Smooth muscle cell (in vitro differentiated cells): ENCODE measurements around the gene PRDM15. TPM values are rescaled to one million over a fixed set of nuclear protein-coding genes. Genes with fewer than 3 reads are reported as not detected.

ENCODE experiments used
- DNase-seq: peaks from one replicate; lab custom pipeline; 2025; ENCODE audit not compliant: unreplicated experiment; lab: John Stamatoyannopoulos, UW
- H2AFZ ChIP-seq: fragments of 200-600 bp; sonication (generic); 2 replicates; pipeline ENCODE4 v1.6.0; 2016; ENCODE audit warnings: antibody characterized with exemption, low read depth, mild to moderate bottlenecking
- H3F3A ChIP-seq: fragments of 200-600 bp; sonication (generic); 2 replicates; pipeline ENCODE4 v1.6.0; 2017; ENCODE audit warnings: antibody characterized with exemption, low read depth
- H3K27ac ChIP-seq: fragments of 200-600 bp; sonication (generic); 2 replicates; pipeline ENCODE4 v1.5.1; 2016; ENCODE audit warnings: low read depth, mild to moderate bottlenecking
- H3K27me3 ChIP-seq: fragments of 200-600 bp; sonication (generic); 2 replicates; pipeline ENCODE4 v1.6.1; 2016; ENCODE audit warnings: low read depth, mild to moderate bottlenecking
- H3K36me3 ChIP-seq: fragments of 200-600 bp; sonication (generic); 2 replicates; pipeline ENCODE4 v1.5.1; 2016; ENCODE audit warnings: low read depth
- H3K4me1 ChIP-seq: fragments of 200-600 bp; sonication (generic); 2 replicates; pipeline ENCODE4 v1.5.1; 2016; ENCODE audit warnings: low read depth
- H3K4me2 ChIP-seq: fragments of 200-600 bp; sonication (generic); 2 replicates; pipeline ENCODE4 v1.6.0; 2016; ENCODE audit warnings: mild to moderate bottlenecking
- H3K4me3 ChIP-seq: fragments of 200-600 bp; sonication (generic); 2 replicates; pipeline ENCODE4 v1.5.1; 2016; ENCODE audit warnings: mild to moderate bottlenecking
- H3K79me2 ChIP-seq: fragments of 200-600 bp; sonication (generic); 2 replicates; pipeline ENCODE4 v1.6.0; 2016; ENCODE audit warnings: low read depth, mild to moderate bottlenecking
- H3K9ac ChIP-seq: fragments of 200-600 bp; sonication (generic); 2 replicates; pipeline ENCODE4 v1.6.0; 2016; ENCODE audit warnings: low read depth
- H3K9me3 ChIP-seq: fragments of 200-600 bp; sonication (generic); replicated peaks from 2 replicates; pipeline ENCODE4 v1.5.1; 2016; ENCODE audit warnings: low read depth
- H4K20me1 ChIP-seq: fragments of 200-600 bp; sonication (generic); 2 replicates; pipeline ENCODE4 v1.6.0; 2016; ENCODE audit warnings: low read depth
- WGBS: methylation state at CpG from one replicate; pipeline ENCODE4 v1.1.7; 2016; ENCODE audit warnings: low lambda C conversion rate; 5-methylcytosine and 5-hydroxymethylcytosine counted together
- polyA plus RNA-seq: library from polyadenylated mRNA; unstranded; fragments of >200 nt; fragmentation: Nextera tagmentation; extraction: Ambion mirVana; gene quantifications from 2 replicates; pipeline ENCODE4 v1.2.1, GENCODE V29; 2016
- total RNA-seq: library from RNA; depleted of rRNA; stranded (reverse); fragments of >200 nt; gene quantifications from 2 replicates; pipeline ENCODE4 v1.2.3, GENCODE V29; 2014
- TF ChIP-seq, protein P1 (sequence below): fragments of 200-600 bp; sonication (generic); IDR thresholded peaks from 2 replicates; pipeline ENCODE4 v1.5.1; 2017; ENCODE audit warnings: borderline replicate concordance, mild to moderate bottlenecking, antibody characterized with exemption; ENCODE audit not compliant: insufficient read depth, poor library complexity, severe bottlenecking

PRDM15 gene
- total and polyA plus RNA-seq, 2 experiments from 2014 or later, result 2.0 to 6.8 TPM

DNA sequence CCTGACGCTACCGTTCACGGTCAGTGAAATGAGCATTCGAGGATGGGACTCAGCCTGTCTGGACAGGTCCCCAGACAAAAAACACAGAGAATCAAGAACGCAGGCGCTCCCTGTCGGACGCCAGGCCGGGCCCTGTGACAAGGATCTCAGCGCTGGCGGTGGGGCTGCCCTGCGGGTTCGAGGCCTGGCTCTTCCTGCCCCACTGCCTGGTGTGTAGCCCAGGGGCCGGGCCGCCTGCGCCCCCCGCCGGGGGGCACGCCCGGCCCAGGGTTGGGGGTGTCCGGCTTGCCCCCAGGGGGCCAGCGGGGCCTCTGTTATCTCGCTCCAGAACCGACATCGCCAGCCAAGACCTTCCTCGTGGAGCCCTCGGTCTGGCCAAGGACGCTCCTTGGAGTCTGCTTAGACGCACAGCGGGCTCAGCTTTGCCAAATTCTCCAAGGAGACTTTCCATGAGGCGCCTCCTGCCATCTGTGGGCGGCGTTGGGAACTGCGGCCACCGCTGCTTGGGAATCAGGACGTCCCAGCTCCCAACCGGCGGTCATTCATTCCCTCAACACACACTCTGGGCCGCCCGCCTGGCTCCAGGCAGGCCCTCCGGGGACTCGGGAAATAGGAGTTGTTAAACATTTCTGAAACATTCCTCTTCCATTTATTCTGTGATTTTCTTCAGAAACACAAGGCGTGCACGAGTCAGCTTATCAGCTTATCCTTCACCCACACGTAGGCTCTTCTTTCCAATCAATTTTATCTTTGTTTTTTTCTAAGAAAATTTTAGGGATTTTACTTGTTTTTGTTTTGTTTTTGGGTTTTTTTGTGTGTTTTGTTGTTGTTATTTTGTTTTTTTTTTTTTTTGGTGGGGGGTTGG is 101.0 kb downstream of the PRDM15 start:
- Histone ChIP-seq H3K27me3 (peaks cover 40% of the 10 kb centered on the region), H3F3A (no peaks in the 10 kb centered on the region), H3K9me3 (no peaks in the 10 kb centered on the region), H4K20me1 (no peaks in the 10 kb centered on the region), H2AFZ (peak overlapping the region; percentile 64), H3K4me2 (peak overlapping the region; percentile 84), H3K27ac (no peak overlapping the region), H3K36me3 (no peaks in the 10 kb centered on the region), H3K79me2 (no peaks in the 10 kb centered on the region), H3K9ac (no peak overlapping the region), H3K4me3 (no peak overlapping the region), H3K4me1 (peaks cover 13% of the 10 kb centered on the region)
- DNase-seq, result peak; percentile 51
- WGBS, result 17% methylated on average over 45 of the region's 45 CpGs
- TF ChIP-seq, protein P1, sequence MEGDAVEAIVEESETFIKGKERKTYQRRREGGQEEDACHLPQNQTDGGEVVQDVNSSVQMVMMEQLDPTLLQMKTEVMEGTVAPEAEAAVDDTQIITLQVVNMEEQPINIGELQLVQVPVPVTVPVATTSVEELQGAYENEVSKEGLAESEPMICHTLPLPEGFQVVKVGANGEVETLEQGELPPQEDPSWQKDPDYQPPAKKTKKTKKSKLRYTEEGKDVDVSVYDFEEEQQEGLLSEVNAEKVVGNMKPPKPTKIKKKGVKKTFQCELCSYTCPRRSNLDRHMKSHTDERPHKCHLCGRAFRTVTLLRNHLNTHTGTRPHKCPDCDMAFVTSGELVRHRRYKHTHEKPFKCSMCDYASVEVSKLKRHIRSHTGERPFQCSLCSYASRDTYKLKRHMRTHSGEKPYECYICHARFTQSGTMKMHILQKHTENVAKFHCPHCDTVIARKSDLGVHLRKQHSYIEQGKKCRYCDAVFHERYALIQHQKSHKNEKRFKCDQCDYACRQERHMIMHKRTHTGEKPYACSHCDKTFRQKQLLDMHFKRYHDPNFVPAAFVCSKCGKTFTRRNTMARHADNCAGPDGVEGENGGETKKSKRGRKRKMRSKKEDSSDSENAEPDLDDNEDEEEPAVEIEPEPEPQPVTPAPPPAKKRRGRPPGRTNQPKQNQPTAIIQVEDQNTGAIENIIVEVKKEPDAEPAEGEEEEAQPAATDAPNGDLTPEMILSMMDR, result peak; percentile 90

DNA sequence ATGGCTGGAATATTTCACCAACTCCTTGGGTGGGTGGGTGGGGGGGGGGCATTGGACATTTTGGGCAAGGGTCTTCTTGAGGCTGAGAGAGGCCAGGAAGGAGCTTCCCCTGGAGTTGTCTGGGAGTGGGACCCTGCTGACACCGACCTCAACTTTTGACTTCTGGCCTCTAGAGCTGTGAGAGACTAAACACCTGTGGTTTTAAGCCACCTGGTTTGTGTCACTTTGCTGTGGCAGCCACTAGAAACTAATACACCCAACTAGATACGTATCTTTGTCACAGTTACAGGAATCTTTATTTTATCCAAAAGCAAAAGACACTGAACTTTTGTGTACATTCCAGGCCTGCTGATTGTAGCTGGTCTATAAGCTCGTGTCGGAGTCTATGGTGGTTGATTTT is 102.4 kb downstream of the PRDM15 start:
- no peaks in the 10 kb centered on the region for H3K79me2 ChIP-seq
- no peaks in the 10 kb centered on the region for H3K9me3 ChIP-seq
- H3K4me3 ChIP-seq, result no peak overlapping the region
- H3K4me2 ChIP-seq, result no peak overlapping the region
- no peaks in the 10 kb centered on the region for H4K20me1 ChIP-seq
- H3K36me3 ChIP-seq, result no peaks in the 10 kb centered on the region
- DNase-seq, result no peak
- no peak overlapping the region for H3K9ac ChIP-seq
- H2AFZ ChIP-seq, result no peak overlapping the region
- no peak overlapping the region for H3K27ac ChIP-seq
- TF ChIP-seq, protein P1, result no peak
- peaks cover 50% of the 10 kb centered on the region for H3K27me3 ChIP-seq
- no peaks in the 10 kb centered on the region for H3F3A ChIP-seq
- WGBS, result 87% methylated on average over 4 of the region's 4 CpGs
- peaks cover 17% of the 10 kb centered on the region for H3K4me1 ChIP-seq

DNA sequence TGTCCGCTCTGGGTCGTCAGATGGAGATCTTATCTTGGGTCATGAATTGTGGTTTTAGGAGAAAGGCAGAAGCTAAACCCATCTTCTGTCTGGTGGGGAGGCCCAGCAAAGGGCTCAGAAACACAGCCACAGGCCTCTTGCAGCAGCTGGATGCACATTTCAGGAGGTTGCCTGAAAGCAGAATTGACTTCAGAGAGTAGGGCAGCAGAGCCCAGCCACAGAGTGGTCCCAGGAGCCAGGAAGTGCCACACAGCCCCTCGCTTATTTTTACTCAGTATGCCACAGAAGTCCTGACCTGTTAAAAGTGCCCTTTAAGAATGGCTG is 104.0 kb downstream of the PRDM15 start:
- Histone ChIP-seq H3K27me3 (peaks cover 51% of the 10 kb centered on the region), H2AFZ (no peak overlapping the region), H3K79me2 (no peaks in the 10 kb centered on the region), H3K4me2 (no peak overlapping the region), H3K36me3 (no peaks in the 10 kb centered on the region), H3K27ac (no peak overlapping the region), H3K9me3 (no peaks in the 10 kb centered on the region), H4K20me1 (no peaks in the 10 kb centered on the region), H3K4me3 (no peak overlapping the region), H3F3A (no peaks in the 10 kb centered on the region), H3K9ac (no peak overlapping the region), H3K4me1 (peaks cover 21% of the 10 kb centered on the region)
- DNase-seq, result no peak
- TF ChIP-seq, protein P1, result no peak
- WGBS, result 52% methylated on average over 3 of the region's 3 CpGs

DNA sequence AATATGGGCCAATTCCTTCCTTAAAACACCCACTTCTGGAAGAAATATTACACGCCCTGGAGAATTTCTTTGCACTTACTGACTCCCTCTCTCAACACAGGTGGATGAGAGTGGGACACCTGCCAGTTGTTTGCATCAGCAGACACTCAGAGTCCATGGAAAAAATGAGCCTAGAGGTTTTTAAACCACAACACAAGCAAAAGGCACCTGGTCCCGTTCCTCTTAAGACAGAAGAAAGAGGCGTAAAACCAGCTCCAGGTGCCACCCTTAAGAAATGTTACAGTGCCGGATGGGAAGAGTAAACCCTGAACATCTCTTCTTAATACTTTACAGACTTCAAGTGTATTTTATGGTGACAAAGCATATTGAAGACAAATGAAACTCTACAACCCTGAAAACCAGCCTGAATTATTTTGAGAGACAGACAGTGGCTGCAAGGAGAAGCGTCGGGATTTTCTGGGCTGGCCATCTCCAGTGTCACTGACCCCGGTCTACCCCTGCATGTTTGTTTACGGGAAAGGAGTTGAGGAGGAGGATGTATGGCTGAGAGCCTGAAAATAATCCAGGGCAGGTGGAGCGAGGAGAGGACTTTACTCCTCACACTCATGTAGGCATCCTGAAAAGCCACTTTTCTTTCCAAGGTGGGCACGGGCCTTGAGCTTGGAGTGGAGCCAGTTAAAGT is 104.5 kb downstream of the PRDM15 start:
- H4K20me1 ChIP-seq, result no peaks in the 10 kb centered on the region
- DNase-seq, result no peak
- WGBS, result 84% methylated on average over 10 of the region's 10 CpGs
- H3K27ac ChIP-seq, result no peak overlapping the region
- TF ChIP-seq, protein P1, result no peak
- H3K27me3 ChIP-seq, result peaks cover 51% of the 10 kb centered on the region
- no peaks in the 10 kb centered on the region for H3K9me3 ChIP-seq
- no peaks in the 10 kb centered on the region for H3F3A ChIP-seq
- no peak overlapping the region for H2AFZ ChIP-seq
- H3K9ac ChIP-seq, result no peak overlapping the region
- H3K4me1 ChIP-seq, result peaks cover 21% of the 10 kb centered on the region
- no peaks in the 10 kb centered on the region for H3K79me2 ChIP-seq
- no peak overlapping the region for H3K4me2 ChIP-seq
- H3K4me3 ChIP-seq, result no peak overlapping the region
- no peaks in the 10 kb centered on the region for H3K36me3 ChIP-seq
